ENCODE data around the gene ATXN1. TPM values are rescaled to one million over a fixed set of nuclear protein-coding genes. Genes with fewer than 3 reads are reported as not detected.

ATXN1 gene
- total RNA-seq, 2 experiments from 2014 or later: 27.8 to 32.8 TPM

- H3K27me3 Mint-ChIP-seq: no peaks in the 10 kb centered on the region
- H3K9me3 Mint-ChIP-seq: no peaks in the 10 kb centered on the region
- H3K4me3 Mint-ChIP-seq: no peak overlapping the region
- H3K4me1 Mint-ChIP-seq: peaks cover 19% of the 10 kb centered on the region
- H3K36me3 Mint-ChIP-seq: peaks cover 20% of the 10 kb centered on the region
- no peak overlapping the region for H3K27ac Mint-ChIP-seq
- no peak for DNase-seq
These were observed 334.1 kb downstream of the ATXN1 start for GRCh38 chr6:16427124-16427523.

GRCh38 chr6:16425881-16426615, 335.2 kb downstream of the ATXN1 start:
- no peak overlapping the region for H3K27ac Mint-ChIP-seq
- peaks cover 20% of the 10 kb centered on the region for H3K36me3 Mint-ChIP-seq
- H3K4me3 Mint-ChIP-seq: no peak overlapping the region
- H3K4me1 Mint-ChIP-seq: peaks cover 24% of the 10 kb centered on the region
- no peak for DNase-seq
- H3K27me3 Mint-ChIP-seq: no peaks in the 10 kb centered on the region
- no peaks in the 10 kb centered on the region for H3K9me3 Mint-ChIP-seq

GRCh38 chr6:16421462-16421960, 339.7 kb downstream of the ATXN1 start:
- Mint-ChIP-seq H3K4me1 (peaks cover 39% of the 10 kb centered on the region), H3K27me3 (no peaks in the 10 kb centered on the region), H3K27ac (peak overlapping the region; percentile 99), H3K9me3 (no peaks in the 10 kb centered on the region), H3K36me3 (peaks cover 8% of the 10 kb centered on the region), H3K4me3 (peak overlapping the region; percentile 56)
- DNase-seq: no peak

GRCh38 chr6:16420715-16421461, 340.4 kb downstream of the ATXN1 start:
- peak overlapping the region; percentile 56 for H3K4me3 Mint-ChIP-seq
- peak; percentile 30 for DNase-seq
- H3K4me1 Mint-ChIP-seq: peaks cover 39% of the 10 kb centered on the region
- H3K27me3 Mint-ChIP-seq: no peaks in the 10 kb centered on the region
- H3K27ac Mint-ChIP-seq: peak overlapping the region; percentile 99
- no peaks in the 10 kb centered on the region for H3K9me3 Mint-ChIP-seq
- H3K36me3 Mint-ChIP-seq: peaks cover 6% of the 10 kb centered on the region

GRCh38 chr6:16420337-16420714, 340.9 kb downstream of the ATXN1 start:
- DNase-seq: no peak
- Mint-ChIP-seq H3K27ac (peak overlapping the region; percentile 99), H3K4me1 (peaks cover 39% of the 10 kb centered on the region), H3K9me3 (no peaks in the 10 kb centered on the region), H3K27me3 (no peaks in the 10 kb centered on the region), H3K36me3 (peaks cover 6% of the 10 kb centered on the region), H3K4me3 (no peak overlapping the region)

GRCh38 chr6:16419636-16420336, 341.5 kb downstream of the ATXN1 start:
- no peak for DNase-seq
- Mint-ChIP-seq H3K9me3 (no peaks in the 10 kb centered on the region), H3K4me1 (peaks cover 39% of the 10 kb centered on the region), H3K27ac (peak overlapping the region; percentile 99), H3K27me3 (no peaks in the 10 kb centered on the region), H3K4me3 (no peak overlapping the region), H3K36me3 (peaks cover 6% of the 10 kb centered on the region)

- peaks cover 4% of the 10 kb centered on the region for H3K36me3 Mint-ChIP-seq
- H3K4me1 Mint-ChIP-seq: peaks cover 50% of the 10 kb centered on the region
- H3K27ac Mint-ChIP-seq: no peak overlapping the region
- no peaks in the 10 kb centered on the region for H3K9me3 Mint-ChIP-seq
- H3K27me3 Mint-ChIP-seq: no peaks in the 10 kb centered on the region
- no peak overlapping the region for H3K4me3 Mint-ChIP-seq
- DNase-seq: no peak
These were observed 343.1 kb downstream of the ATXN1 start for GRCh38 chr6:16418151-16418550.

- DNase-seq: no peak
- H3K4me1 Mint-ChIP-seq: peaks cover 30% of the 10 kb centered on the region
- no peaks in the 10 kb centered on the region for H3K36me3 Mint-ChIP-seq
- H3K4me3 Mint-ChIP-seq: no peak overlapping the region
- no peak overlapping the region for H3K27ac Mint-ChIP-seq
- H3K9me3 Mint-ChIP-seq: no peaks in the 10 kb centered on the region
- no peaks in the 10 kb centered on the region for H3K27me3 Mint-ChIP-seq
These were observed 345.6 kb downstream of the ATXN1 start for GRCh38 chr6:16415677-16416076.

- Mint-ChIP-seq H3K27me3 (no peaks in the 10 kb centered on the region), H3K27ac (no peak overlapping the region), H3K4me1 (peaks cover 25% of the 10 kb centered on the region), H3K4me3 (no peak overlapping the region), H3K9me3 (no peaks in the 10 kb centered on the region), H3K36me3 (peaks cover 2% of the 10 kb centered on the region)
- DNase-seq: no peak
These were observed 347.1 kb downstream of the ATXN1 start for GRCh38 chr6:16414205-16414604.

GRCh38 chr6:16413399-16413798, 347.9 kb downstream of the ATXN1 start:
- Mint-ChIP-seq H3K4me3 (no peak overlapping the region), H3K4me1 (peaks cover 25% of the 10 kb centered on the region), H3K36me3 (peaks cover 4% of the 10 kb centered on the region), H3K27me3 (no peaks in the 10 kb centered on the region), H3K9me3 (no peaks in the 10 kb centered on the region), H3K27ac (peak overlapping the region; percentile 65)
- no peak for DNase-seq

GRCh38 chr6:16412982-16413381, 348.3 kb downstream of the ATXN1 start:
- peaks cover 4% of the 10 kb centered on the region for H3K36me3 Mint-ChIP-seq
- peak overlapping the region; percentile 31 for H3K27ac Mint-ChIP-seq
- peaks cover 25% of the 10 kb centered on the region for H3K4me1 Mint-ChIP-seq
- no peaks in the 10 kb centered on the region for H3K9me3 Mint-ChIP-seq
- H3K4me3 Mint-ChIP-seq: no peak overlapping the region
- no peaks in the 10 kb centered on the region for H3K27me3 Mint-ChIP-seq
- no peak for DNase-seq

GRCh38 chr6:16412171-16412570, 349.1 kb downstream of the ATXN1 start:
- no peaks in the 10 kb centered on the region for H3K27me3 Mint-ChIP-seq
- DNase-seq: no peak
- peaks cover 4% of the 10 kb centered on the region for H3K36me3 Mint-ChIP-seq
- peaks cover 25% of the 10 kb centered on the region for H3K4me1 Mint-ChIP-seq
- no peak overlapping the region for H3K27ac Mint-ChIP-seq
- H3K4me3 Mint-ChIP-seq: no peak overlapping the region
- H3K9me3 Mint-ChIP-seq: no peaks in the 10 kb centered on the region

GRCh38 chr6:16409531-16410441, 351.5 kb downstream of the ATXN1 start:
- Mint-ChIP-seq H3K4me1 (peaks cover 25% of the 10 kb centered on the region), H3K9me3 (no peaks in the 10 kb centered on the region), H3K4me3 (no peak overlapping the region), H3K27ac (no peak overlapping the region), H3K27me3 (no peaks in the 10 kb centered on the region), H3K36me3 (peaks cover 4% of the 10 kb centered on the region)
- DNase-seq: peak; percentile 31

- no peak overlapping the region for H3K27ac Mint-ChIP-seq
- H3K27me3 Mint-ChIP-seq: no peaks in the 10 kb centered on the region
- H3K4me1 Mint-ChIP-seq: peaks cover 19% of the 10 kb centered on the region
- DNase-seq: no peak
- peaks cover 4% of the 10 kb centered on the region for H3K36me3 Mint-ChIP-seq
- H3K4me3 Mint-ChIP-seq: no peak overlapping the region
- H3K9me3 Mint-ChIP-seq: no peaks in the 10 kb centered on the region
These were observed 352.5 kb downstream of the ATXN1 start for GRCh38 chr6:16408766-16409165.

Measured in activated naive CD8-positive, alpha-beta T cell treated with anti-CD3 and anti-CD28 coated beads for 36 hours (primary cell).